ENCODE results near the gene SFT2D3. TPM values are rescaled to one million over a fixed set of nuclear protein-coding genes. Genes with fewer than 3 reads are reported as not detected.

SFT2D3 gene
- total RNA-seq, 1 donor from 2014 or later = 2.9 TPM

GRCh38 chr2:127678531-127678930, 22.8 kb upstream of the SFT2D3 start:
- no peaks in the 10 kb centered on the region for H3K27me3 ChIP-seq (ENCODE audit: low read depth)
- intact Hi-C loops (cut with micrococcal nuclease) = no loop called here
- peaks cover 88% of the 10 kb centered on the region for H3K4me1 ChIP-seq
- H3K4me3 ChIP-seq = peak overlapping the region; percentile 66
- no peak overlapping the region for H3K27ac ChIP-seq (replicated peaks)
- no peaks in the 10 kb centered on the region for H3K36me3 ChIP-seq
- no peaks in the 10 kb centered on the region for H3K9me3 ChIP-seq (replicated peaks)
- no peak for DNase-seq
- TF ChIP-seq, protein P1, sequence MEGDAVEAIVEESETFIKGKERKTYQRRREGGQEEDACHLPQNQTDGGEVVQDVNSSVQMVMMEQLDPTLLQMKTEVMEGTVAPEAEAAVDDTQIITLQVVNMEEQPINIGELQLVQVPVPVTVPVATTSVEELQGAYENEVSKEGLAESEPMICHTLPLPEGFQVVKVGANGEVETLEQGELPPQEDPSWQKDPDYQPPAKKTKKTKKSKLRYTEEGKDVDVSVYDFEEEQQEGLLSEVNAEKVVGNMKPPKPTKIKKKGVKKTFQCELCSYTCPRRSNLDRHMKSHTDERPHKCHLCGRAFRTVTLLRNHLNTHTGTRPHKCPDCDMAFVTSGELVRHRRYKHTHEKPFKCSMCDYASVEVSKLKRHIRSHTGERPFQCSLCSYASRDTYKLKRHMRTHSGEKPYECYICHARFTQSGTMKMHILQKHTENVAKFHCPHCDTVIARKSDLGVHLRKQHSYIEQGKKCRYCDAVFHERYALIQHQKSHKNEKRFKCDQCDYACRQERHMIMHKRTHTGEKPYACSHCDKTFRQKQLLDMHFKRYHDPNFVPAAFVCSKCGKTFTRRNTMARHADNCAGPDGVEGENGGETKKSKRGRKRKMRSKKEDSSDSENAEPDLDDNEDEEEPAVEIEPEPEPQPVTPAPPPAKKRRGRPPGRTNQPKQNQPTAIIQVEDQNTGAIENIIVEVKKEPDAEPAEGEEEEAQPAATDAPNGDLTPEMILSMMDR (IDR thresholded peaks at IDR 0.05; ENCODE audit: borderline replicate concordance) = no peak

DNA sequence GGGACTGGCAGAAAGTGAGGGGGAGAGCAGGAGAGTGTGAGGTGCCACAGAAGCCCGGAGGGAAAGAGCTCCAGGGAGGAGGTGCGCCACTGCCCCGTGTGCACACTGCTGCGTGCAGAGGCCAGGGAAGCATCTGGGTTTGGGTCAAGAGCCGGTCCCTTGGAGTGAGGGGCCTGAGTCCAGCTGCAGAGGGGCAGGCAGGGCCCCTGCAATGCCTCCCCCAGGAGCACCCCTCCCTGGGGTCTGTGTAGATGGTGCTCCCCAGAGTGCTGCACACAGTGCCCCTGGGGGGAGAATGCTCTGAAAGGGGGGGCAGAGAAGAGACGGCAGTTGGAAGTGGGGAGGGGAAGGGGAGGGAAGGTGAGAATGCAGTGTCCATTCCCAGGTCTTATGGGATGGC, 22.3 kb upstream of the SFT2D3 start:
- H3K4me3 ChIP-seq = peak overlapping the region; percentile 66
- no peaks in the 10 kb centered on the region for H3K9me3 ChIP-seq (replicated peaks)
- TF ChIP-seq, protein P1 (IDR thresholded peaks at IDR 0.05; ENCODE audit: borderline replicate concordance) = no peak
- H3K36me3 ChIP-seq = no peaks in the 10 kb centered on the region
- H3K4me1 ChIP-seq = peaks cover 88% of the 10 kb centered on the region
- H3K27ac ChIP-seq (replicated peaks) = peak overlapping the region; percentile 81
- no peak for DNase-seq
- intact Hi-C loops (cut with micrococcal nuclease) = no loop called here
- no peaks in the 10 kb centered on the region for H3K27me3 ChIP-seq (ENCODE audit: low read depth)

DNA sequence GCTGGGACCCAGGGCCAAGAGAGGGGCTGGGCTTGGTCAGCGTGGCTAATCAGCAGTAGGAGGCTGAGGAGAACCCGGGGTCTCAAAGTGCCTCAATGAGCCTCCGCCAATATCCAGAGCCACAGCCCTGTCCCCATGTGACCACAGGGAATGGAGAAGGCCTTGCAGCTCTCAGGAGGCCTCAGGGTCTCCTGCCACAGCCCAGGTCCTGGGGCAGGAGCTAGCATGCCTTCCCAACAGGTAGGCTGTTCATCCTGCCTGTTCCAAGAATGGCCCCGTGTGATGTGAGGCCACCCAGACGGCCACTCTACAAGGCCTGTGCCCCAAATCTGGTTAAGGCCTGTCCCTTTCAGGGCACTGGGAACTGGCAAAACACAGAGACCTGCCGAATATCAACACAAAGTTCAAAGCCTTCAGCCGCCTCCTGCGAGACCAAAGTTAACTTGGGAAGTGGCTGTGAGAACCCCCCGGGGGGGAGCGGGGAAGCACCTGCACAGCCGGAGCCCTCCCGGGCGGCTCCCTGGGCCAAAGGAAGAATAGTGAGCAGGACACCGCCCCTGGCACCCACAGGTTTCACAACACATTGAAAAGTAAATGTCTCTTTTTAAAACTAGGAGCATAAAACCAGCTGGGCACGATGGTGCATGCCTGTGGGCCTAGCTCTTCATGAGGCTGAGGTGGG, 21.5 kb upstream of the SFT2D3 start:
- Histone ChIP-seq H3K9me3 (replicated peaks) (no peaks in the 10 kb centered on the region), H3K4me1 (peaks cover 81% of the 10 kb centered on the region), H3K27ac (replicated peaks) (peak overlapping the region; percentile 81), H3K4me3 (peak overlapping the region; percentile 66), H3K27me3 (ENCODE audit: low read depth) (no peaks in the 10 kb centered on the region), H3K36me3 (no peaks in the 10 kb centered on the region)
- no peak for DNase-seq
- TF ChIP-seq, protein P1 (IDR thresholded peaks at IDR 0.05; ENCODE audit: borderline replicate concordance) = no peak
- intact Hi-C loops (cut with micrococcal nuclease) = no loop called here

DNA sequence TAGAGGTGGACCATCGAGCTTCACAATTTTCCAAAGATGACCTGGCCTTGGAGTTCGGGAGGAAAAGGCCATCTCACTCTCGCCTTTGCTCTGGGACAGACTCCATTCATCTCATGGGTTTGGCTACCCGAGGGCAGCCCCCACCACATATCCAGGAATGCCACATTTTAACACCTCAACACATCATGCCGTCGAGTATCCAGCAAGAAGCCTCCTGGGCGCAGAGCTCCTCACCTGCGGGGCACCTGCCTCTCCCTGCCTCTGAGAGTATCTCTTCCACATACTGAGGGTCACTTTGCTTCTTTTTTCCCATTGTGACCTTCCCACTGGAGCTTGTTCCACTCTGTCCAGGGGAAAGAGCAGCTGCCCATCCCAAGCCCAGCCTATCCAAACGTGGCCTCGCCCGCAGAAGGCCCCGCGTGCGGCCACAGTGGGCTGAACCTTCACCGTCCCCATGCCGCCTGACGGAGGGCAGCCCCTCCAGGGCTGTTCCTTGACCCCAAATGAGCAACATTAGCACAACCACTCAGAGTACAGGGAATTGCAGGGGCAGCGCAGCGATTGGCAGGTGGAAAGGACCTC, 20.5 kb upstream of the SFT2D3 start:
- peak overlapping the region; percentile 66 for H3K4me3 ChIP-seq
- H3K27ac ChIP-seq (replicated peaks) = peak overlapping the region; percentile 81
- H3K36me3 ChIP-seq = no peaks in the 10 kb centered on the region
- H3K9me3 ChIP-seq (replicated peaks) = no peaks in the 10 kb centered on the region
- TF ChIP-seq, protein P1 (IDR thresholded peaks at IDR 0.05; ENCODE audit: borderline replicate concordance) = no peak
- intact Hi-C loops (cut with micrococcal nuclease) = no loop called here
- H3K27me3 ChIP-seq (ENCODE audit: low read depth) = no peaks in the 10 kb centered on the region
- DNase-seq = no peak
- peaks cover 76% of the 10 kb centered on the region for H3K4me1 ChIP-seq

- TF ChIP-seq, protein P1 (IDR thresholded peaks at IDR 0.05; ENCODE audit: borderline replicate concordance) = no peak
- Histone ChIP-seq H3K9me3 (replicated peaks) (no peaks in the 10 kb centered on the region), H3K27me3 (ENCODE audit: low read depth) (no peaks in the 10 kb centered on the region), H3K36me3 (no peaks in the 10 kb centered on the region), H3K4me1 (peaks cover 70% of the 10 kb centered on the region), H3K27ac (replicated peaks) (peak overlapping the region; percentile 81), H3K4me3 (peak overlapping the region; percentile 66)
- intact Hi-C loops (cut with micrococcal nuclease) = no loop called here
- peak; percentile 63 for DNase-seq
Measured at GRCh38 chr2:127681288-127681804, 20.0 kb upstream of the SFT2D3 start.
